Measurements from ENCODE around the gene CYP3A5.
"Not testable (repeated sequence)": the region's sequence is repeated elsewhere in the genome, so short reads cannot be mapped to it uniquely, and the experiment has no call there.

CYP3A5 gene

DNA sequence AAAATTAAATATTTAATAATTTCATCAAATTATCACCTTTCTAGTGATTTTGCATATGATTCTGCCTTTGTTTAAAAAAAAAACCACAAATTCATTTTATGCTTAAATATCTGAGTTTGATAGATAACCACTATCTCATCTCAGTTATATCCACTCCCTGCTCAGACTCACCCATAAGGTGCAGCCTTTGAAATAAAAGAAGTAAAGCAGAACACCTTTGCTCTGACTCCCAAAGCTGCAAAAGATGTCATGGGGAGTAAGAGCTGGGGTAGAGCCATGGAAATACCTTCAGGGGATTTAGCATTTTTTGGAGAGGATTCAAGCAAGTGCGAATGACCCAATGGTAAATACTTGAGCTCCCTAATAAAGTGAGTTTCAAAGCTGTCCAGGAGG lies 15.1 kb upstream of the CYP3A5 start:
- DNase-seq: no peak
- no peak for TF ChIP-seq CTCF (IDR thresholded peaks at IDR 0.05; ENCODE audit: low read depth, low read length, missing control alignments)
- H3K27me3 ChIP-seq (replicated peaks): no peaks in the 10 kb centered on the region
- in situ Hi-C loops (cut with HindIII; ENCODE audit: low pct_ligation_motif_present, low sequenced_read_pairs): no loop called here
- H3K36me3 ChIP-seq (replicated peaks): no peaks in the 10 kb centered on the region
- H3K4me3 ChIP-seq (ENCODE audit: low read depth, low read length): no peak overlapping the region
- no peak overlapping the region for H3K27ac ChIP-seq

- no peaks in the 10 kb centered on the region for H3K27me3 ChIP-seq (replicated peaks)
- in situ Hi-C loops (cut with HindIII; ENCODE audit: low pct_ligation_motif_present, low sequenced_read_pairs): no loop called here
- no peak overlapping the region for H3K4me3 ChIP-seq (ENCODE audit: low read depth, low read length)
- no peak overlapping the region for H3K27ac ChIP-seq
- DNase-seq: no peak
- TF ChIP-seq CTCF (IDR thresholded peaks at IDR 0.05; ENCODE audit: low read depth, low read length, missing control alignments): no peak
- no peaks in the 10 kb centered on the region for H3K36me3 ChIP-seq (replicated peaks)
Measured at GRCh38 chr7:99694201-99694911, 14.6 kb upstream of the CYP3A5 start.

GRCh38 chr7:99693427-99694200 lies 13.8 kb upstream of the CYP3A5 start:
- Histone ChIP-seq H3K4me3 (ENCODE audit: low read depth, low read length) (no peak overlapping the region), H3K36me3 (replicated peaks) (no peaks in the 10 kb centered on the region), H3K27ac (no peak overlapping the region), H3K27me3 (replicated peaks) (no peaks in the 10 kb centered on the region)
- TF ChIP-seq CTCF (IDR thresholded peaks at IDR 0.05; ENCODE audit: low read depth, low read length, missing control alignments): no peak
- in situ Hi-C loops (cut with HindIII; ENCODE audit: low pct_ligation_motif_present, low sequenced_read_pairs): no loop called here
- no peak for DNase-seq

DNA sequence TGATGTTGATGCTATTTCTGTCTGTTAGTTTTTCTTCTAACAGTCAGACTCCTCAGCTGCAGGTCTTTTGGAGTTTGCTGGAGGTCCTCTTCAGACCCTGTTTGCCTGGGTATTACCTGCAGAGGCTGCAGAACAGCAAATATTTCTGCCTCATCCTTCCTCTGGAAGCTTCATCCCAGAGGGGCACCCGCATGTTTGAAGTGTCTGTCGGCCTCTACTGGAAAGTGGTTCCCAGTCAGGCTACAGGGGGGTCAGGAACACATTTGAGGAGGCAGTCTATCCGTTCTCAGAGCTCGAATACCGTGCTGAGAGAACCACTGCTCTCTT lies 13.3 kb upstream of the CYP3A5 start:
- DNase-seq: no peak
- Histone ChIP-seq H3K36me3 (replicated peaks) (no peaks in the 10 kb centered on the region), H3K27me3 (replicated peaks) (no peaks in the 10 kb centered on the region), H3K4me3 (ENCODE audit: low read depth, low read length) (no peak overlapping the region), H3K27ac (no peak overlapping the region)
- no peak for TF ChIP-seq CTCF (IDR thresholded peaks at IDR 0.05; ENCODE audit: low read depth, low read length, missing control alignments)
- in situ Hi-C loops (cut with HindIII; ENCODE audit: low pct_ligation_motif_present, low sequenced_read_pairs): no loop called here

DNA sequence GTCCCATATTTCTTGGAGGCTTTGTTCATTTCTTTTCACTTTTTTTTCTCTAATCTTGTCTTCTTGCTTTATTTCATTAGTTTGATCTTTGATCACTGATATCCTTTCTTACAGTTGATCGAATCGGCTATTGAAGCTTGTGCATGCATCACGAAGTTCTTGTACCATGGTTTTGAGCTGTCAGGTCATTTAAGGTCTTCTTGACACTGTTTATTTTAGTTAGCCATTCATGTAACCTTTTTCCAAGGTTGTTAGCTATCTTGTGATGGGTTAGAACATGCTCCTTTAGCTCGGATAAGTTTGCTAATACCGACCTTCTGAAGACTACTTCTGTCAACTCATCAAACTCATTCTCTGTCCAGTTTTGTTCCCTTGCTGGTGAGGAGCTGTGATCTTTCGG lies 12.8 kb upstream of the CYP3A5 start:
- H3K27ac ChIP-seq: not testable (repeated sequence)

DNA sequence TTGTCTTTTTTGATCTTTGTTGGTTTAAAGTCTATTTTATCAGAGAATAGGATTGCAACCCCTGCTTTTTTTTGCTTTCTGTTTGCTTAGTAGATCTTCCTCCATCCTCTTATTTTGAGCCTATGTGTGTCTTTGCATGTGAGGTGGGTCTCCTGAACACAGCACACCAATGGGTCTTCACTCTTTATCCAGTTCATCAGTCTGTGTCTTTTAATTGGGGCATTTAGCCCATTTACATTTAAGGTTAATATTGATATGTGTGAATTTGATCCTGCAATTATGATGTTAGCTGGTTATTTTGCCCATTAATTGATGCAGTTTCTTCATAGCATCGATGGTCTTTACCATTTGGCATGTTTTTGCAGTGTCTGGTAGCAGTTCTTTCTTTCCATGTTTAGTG lies 11.9 kb upstream of the CYP3A5 start:
- H3K36me3 ChIP-seq (replicated peaks); DNase-seq; H3K27ac ChIP-seq; H3K4me3 ChIP-seq (ENCODE audit: low read depth, low read length); in situ Hi-C loops (cut with HindIII; ENCODE audit: low pct_ligation_motif_present, low sequenced_read_pairs); H3K27me3 ChIP-seq (replicated peaks): not testable (repeated sequence)

More for the DNA sequence above, 12.8 kb upstream of the CYP3A5 start:
- in situ Hi-C loops (cut with HindIII; ENCODE audit: low pct_ligation_motif_present, low sequenced_read_pairs); H3K4me3 ChIP-seq (ENCODE audit: low read depth, low read length); H3K36me3 ChIP-seq (replicated peaks); H3K27me3 ChIP-seq (replicated peaks); DNase-seq: not testable (repeated sequence)

GRCh38 chr7:99690918-99691317 lies 11.1 kb upstream of the CYP3A5 start:
- H3K4me3 ChIP-seq (ENCODE audit: low read depth, low read length); in situ Hi-C loops (cut with HindIII; ENCODE audit: low pct_ligation_motif_present, low sequenced_read_pairs): not testable (repeated sequence)

GRCh38 chr7:99685871-99686608 lies 6.2 kb upstream of the CYP3A5 start:
- H3K36me3 ChIP-seq (replicated peaks); H3K27ac ChIP-seq; in situ Hi-C loops (cut with HindIII; ENCODE audit: low pct_ligation_motif_present, low sequenced_read_pairs); H3K4me3 ChIP-seq (ENCODE audit: low read depth, low read length); H3K27me3 ChIP-seq (replicated peaks); DNase-seq: not testable (repeated sequence)

More at GRCh38 chr7:99690918-99691317, 11.1 kb upstream of the CYP3A5 start:
- not testable (repeated sequence) for H3K36me3 ChIP-seq (replicated peaks); H3K27me3 ChIP-seq (replicated peaks); DNase-seq; H3K27ac ChIP-seq

All from brain microvascular endothelial cell (primary cell).